ENCODE measurements around the gene SMARCA4.
"Not testable (repeated sequence)": the region's sequence is repeated elsewhere in the genome, so short reads cannot be mapped to it uniquely, and the experiment has no call there.

DNA sequence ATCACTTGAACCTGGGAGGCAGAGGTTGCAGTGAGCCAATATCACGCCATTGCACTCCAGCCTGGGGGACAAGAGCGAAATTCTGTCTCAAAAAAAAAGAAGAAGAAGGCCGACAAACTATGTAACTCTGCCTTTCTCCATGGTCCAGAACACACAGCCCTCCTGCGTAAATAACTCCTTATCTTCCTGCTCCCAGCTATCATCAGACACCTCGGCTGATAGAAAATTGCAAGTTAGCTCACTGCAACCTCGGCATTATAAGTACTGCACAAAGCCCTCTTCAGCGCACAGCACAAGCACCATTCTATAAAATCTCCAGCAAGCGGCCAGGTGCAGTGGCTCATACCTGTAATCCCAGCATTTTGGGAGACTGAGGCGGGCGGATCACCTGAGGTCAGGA, 142.8 kb downstream of the SMARCA4 start:
- TF ChIP-seq, protein P1, sequence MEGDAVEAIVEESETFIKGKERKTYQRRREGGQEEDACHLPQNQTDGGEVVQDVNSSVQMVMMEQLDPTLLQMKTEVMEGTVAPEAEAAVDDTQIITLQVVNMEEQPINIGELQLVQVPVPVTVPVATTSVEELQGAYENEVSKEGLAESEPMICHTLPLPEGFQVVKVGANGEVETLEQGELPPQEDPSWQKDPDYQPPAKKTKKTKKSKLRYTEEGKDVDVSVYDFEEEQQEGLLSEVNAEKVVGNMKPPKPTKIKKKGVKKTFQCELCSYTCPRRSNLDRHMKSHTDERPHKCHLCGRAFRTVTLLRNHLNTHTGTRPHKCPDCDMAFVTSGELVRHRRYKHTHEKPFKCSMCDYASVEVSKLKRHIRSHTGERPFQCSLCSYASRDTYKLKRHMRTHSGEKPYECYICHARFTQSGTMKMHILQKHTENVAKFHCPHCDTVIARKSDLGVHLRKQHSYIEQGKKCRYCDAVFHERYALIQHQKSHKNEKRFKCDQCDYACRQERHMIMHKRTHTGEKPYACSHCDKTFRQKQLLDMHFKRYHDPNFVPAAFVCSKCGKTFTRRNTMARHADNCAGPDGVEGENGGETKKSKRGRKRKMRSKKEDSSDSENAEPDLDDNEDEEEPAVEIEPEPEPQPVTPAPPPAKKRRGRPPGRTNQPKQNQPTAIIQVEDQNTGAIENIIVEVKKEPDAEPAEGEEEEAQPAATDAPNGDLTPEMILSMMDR (conservative IDR thresholded peaks at IDR 0.05 in 1 of 2, IDR thresholded peaks at IDR 0.05 in 1 of 2; ENCODE audit: extremely low read depth in 1 of 2, insufficient read depth in 1 of 2, low read depth in 1 of 2, low read length in 2 of 2) = not testable (repeated sequence)
- TF ChIP-seq EZH2 (IDR thresholded peaks at IDR 0.05; ENCODE audit: borderline replicate concordance, low read length) = not testable (repeated sequence)

All from mammary epithelial cell (primary cell).